Activated naive CD4-positive, alpha-beta T cell treated with anti-CD3 and anti-CD28 coated beads, Interleukin-2, amount 50 U/mL, for 16 hours (primary cell): Measurements from ENCODE around the gene SLC25A5.
A peak's percentile ranks its signal among the peaks of the same experiment; 100 is the strongest.
"Not testable (repeated sequence)": the region's sequence is repeated elsewhere in the genome, so short reads cannot be mapped to it uniquely, and the experiment has no call there.

Experiments used
- DNase-seq: peaks from one replicate; pipeline ENCODE4 v3.0.0-alpha.2; 2020

The SLC25A5 gene

DNA sequence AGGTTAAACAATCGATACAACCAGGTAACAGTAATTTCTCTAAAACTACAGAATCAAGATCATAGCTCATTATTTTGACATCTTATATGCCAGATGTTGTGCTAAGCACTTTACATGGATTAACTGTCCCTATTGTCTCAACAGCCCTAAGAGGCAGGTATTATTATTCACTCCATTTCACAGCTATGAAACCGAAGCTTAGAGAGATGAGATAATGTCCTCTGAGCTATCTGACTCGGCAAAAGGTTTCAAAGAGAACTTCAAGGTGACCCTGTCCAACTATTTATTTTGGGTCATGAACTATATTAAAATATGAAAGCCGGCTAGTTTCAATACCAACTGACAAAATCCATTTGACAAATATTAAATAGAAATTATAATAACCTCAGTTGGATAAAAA, 10.3 kb downstream of the SLC25A5 start:
- DNase-seq = no peak

DNA sequence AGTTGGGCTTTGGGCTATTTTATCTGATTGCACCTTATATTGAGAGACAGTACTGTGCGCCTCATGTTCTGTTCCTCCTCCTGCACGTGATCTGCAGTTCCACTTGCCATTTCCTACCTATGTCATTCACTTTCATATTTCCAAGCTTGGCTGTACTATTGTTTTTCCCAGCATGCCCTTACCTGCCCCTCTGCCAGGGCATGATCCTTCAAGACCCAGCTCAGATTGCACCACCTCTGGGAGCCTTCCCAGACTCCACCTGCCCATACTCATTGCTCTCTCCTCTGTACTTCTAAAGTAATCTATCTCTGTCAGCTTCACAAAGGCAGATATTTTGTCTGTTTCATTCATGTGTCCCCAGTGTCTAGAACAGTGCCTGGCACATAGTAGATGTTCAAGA, 11.6 kb downstream of the SLC25A5 start:
- no peak for DNase-seq

DNA sequence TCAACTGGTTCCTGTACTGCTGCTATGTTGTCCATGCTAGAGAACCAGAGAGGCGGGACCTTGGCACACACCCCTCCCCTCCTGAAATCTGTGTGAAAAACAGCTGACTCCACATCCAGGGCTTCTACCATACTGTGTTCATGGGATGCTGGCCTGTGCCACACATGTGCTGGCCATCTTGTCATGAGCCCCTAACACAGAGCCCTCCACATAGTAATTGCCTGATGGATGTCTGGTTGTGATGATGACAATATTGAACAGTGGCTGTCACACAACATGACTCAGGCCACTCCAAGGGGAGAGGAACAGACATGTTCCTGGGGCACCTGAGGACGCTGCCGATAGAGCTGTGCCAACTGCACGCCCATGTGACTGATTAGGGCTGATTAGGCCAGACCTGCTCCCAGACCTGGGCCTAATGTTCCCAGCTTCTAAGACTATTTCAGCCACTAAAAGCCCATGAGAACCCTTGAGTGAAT, 13.1 kb downstream of the SLC25A5 start:
- DNase-seq = no peak

DNA sequence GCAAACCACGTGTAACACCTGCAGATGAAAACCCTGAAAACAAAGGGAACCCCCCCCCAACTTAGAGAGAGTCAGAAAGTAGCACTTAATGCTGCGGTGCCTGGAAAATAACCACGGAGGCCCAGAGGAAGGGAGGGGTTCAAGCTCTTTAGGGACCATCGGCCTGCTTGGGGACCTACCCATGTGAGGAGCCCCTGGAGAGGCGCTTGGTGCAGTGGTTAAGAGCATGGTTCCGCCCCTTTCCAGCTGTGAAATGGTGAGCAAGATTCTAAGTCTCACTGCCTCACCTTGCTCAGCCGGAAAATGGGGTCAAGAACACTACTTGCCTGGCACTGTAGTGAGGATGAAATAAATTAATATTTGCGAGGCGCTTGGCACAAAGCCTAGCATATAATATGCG, 13.8 kb downstream of the SLC25A5 start:
- DNase-seq = no peak

DNA sequence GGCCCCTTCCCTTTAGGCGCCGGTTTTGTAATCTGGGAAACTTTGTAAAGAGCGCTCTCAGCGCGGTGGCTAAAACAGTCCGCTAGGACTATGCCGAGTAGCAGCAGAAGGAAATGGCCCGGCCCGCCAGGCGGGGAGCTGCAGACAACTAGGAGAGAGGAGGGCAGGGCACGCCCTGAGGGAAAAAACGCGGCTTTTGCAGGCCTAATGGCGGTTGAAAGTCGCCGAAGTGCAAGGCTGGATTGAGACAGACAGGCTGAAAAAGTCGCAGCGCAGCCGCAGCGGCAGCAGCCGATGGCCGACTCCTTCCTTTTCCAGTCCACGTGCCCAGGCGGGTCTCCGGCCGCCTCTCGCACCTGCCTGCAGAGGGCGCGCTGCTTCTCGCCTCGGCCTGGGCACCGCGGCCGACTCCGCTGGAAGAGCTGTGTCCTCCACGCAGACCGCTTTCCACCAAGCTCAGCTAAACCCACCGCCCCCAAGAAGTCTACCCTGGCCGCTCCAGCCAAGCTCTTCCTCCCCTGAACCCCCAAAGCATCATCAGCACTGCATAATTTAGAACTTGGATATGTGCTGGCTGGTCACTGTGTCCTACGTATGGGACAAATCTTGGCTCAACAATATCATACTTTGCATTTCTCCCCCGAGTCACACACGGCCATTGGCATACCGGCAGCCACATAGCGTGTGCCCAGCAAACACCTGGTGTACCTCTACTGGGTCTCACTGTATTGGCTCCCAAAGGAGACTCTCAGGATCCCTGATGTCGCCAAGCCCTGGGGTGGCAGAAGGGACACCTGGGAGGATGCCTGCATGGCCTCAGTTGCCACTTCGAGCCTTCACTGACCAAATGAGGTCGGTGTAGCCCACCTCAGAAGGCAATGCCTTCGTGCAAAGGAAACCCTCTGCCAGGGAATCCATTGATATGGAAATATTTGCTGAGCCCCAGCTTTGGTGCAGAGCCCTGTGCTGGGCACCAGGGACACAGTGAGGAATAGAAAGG, 14.5 kb downstream of the SLC25A5 start:
- DNase-seq = peak; percentile 66

DNA sequence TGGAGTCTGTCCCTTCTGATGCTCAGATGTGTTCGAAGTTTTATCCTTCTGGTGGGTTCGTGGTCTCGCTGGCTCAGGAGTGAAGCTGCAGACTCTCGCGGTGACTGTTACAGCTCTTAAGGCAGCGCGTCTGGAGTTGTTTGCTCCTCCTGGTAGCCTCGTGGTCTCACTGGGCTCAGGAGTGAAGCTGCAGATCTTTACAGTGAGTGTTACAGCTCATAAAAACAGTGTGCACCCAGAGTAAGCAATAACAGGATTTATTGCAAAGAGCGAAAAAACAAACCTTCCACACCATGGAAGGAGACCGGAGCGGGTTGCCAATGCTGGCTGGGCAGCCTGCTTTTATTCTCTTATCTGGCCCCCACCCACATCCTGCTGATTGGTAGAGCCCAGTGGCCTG, 18.5 kb downstream of the SLC25A5 start:
- no peak for DNase-seq

DNA sequence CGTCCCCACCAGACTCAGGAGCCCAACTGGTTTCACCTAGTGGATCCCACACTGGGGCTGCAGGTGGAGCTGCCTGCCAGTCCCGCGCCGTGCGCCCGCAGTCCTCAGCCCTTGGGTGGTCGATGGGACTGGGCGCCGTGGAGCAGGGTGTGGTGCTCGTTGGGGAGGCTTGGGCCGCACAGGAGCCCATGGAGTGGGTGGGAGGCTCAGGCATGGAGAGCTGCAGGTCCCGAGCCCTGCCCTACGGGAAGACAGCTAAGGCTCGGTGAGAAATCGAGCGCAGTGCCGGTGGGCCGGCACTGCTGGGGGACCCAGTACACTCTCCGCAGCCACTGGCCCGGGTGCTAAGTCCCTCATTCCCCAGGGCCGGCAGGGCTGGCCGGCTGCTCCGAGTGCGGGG, 19.5 kb downstream of the SLC25A5 start:
- DNase-seq = not testable (repeated sequence)

DNA sequence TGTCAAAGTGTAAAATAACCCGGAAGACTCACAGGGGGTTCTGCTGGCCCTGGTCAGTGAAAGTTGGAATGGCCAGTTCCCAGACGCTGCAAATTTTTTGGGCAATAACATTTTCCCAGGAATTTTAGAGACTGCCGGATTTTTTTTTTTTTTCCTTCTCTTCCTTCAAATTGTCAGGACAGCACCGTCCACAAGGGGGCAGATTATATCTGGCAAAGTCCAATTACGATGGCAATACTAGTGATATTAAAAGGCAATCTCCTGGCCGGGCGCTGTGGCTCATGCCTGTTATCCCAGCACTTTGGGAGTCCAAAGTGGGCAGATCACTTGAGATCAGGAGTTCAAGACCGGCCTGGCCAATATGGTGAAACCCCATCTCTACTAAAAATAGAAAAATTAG, 20.5 kb downstream of the SLC25A5 start:
- peak; percentile 29 for DNase-seq

DNA sequence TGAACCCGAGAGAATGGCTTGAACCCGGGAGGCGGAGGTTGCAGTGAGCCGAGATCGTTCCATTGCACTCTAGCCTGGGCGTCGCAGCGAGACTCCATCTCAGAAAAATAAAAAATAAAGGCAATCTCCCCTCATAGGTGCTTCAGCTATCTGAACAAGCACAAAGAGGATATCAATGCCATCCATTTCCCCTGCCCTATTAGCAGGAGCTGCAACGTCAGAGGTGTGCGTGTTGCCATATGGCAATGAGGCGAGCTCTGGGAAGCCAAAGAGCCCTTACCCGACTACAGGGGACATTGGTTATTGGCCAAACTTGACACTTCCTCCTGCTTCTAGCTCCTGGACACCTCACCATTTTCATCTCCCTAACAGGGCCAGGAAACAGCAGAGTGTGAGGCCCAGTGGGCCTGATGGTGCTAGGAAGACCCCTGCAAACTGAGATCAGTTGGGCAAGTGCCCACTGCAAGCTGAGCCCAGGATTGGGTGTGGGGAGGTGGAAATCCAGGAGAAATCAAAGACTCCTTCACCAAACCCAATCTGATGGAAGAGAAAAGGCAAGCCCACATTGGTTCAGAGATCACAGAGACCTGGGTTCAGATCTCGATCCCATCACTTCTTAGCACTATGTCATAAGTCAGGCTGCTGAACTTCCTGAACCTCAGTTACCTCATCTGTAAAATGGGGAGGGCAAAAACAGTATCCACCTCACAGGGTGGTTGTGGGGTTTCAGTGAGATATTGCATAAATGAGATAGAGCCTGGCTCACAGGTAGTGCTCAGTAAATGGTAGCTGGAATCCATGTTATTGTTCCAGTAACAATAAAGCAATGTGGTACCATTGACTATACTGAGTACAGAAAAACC, 21.2 kb downstream of the SLC25A5 start:
- DNase-seq = no peak

DNA sequence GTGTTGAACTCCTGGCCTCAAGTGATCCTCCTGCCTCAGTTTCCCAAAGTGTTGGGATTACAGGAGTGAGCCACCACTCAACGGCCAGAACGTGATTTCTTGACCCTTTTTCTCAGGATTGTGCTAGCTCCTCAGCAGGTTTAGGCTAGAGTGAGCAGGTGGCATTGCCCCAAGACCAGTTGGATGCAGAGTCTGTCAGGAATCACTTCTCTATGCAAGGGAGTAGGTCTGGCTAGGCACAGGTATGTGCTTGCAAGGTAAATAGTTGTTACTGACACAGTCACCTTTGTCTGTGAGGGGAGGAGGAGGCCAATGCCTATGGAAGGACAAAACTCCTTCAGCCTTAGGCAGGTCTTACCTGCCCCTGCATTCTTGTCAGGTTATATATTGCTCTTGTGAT, 24.2 kb downstream of the SLC25A5 start:
- DNase-seq = no peak

DNA sequence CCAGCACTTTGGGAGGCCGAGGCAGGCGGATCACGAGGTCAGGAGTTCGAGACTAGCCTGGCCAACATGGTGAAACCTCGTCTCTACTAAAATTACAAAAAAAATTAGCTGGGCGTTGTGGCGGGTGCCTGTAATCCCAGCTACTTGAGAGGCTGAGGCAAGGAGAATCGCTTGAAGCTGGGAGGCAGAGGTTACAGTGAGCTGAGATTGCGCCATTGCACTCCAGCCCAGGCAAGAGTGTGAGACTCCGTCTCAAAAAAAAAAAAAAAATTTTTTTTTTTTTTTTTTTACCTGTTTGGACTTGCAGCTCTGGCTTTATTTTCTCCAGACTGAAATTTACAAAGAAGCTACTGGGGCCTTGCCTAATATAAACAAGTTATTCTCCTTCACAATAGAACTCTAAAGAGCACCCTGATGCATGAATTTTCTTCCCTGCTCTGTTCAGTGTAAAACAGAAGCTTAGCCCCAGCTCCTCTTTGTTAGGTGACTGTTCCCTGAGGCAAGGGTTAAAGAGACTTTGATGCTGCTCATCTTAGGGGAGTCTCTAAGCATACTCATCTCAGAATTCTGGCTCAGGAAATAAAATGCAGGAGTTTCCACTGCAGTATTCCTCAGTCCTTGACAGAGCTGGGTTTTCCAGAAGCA, 25.7 kb downstream of the SLC25A5 start:
- not testable (repeated sequence) for DNase-seq

DNA sequence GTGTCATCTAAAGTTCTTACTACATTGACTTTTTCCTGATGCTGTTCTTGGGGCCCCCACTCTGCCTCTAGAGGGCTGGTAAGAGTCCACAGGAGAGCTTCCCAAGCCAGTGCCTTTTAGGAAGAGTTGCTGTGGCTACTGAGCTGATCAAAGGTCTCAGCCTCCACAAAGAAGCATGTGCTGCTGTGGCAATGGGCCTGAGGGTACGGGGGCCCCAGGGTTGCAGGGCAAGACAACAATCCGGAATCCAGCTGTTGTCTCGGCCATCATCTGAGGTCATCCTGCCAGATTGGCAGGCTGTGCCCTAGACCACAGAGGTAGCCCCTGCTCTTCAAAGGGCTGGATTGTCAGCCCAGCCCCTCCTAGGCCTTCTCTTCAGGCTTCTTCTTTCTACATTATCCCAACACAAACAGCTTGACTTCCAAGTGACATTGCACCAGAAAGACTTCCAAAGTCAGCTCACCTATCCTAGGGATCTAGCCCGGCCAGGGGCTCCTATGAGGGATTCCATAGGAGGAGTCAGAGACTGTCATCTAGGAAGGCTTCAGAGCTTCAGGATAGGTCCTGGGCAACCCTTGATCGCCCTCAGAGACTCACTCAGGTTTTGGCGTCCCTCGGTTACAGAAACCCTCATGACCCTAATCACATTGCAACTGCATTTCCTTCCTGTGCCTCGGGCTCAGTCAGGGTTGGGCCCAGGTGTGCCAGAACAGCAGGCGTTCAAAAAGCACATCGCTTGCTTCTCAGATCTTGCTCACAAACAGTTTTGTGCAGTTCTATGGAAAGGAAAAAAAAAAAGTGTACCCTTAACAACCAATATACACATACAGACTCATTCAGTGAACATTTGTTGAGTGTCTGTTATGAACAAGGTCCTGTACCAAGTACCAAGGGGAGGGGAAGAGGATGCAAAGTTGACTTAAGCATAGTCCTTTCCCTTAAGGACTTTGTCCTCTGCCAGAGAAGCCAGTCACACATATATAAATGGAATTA, 27.8 kb downstream of the SLC25A5 start:
- DNase-seq = no peak

DNA sequence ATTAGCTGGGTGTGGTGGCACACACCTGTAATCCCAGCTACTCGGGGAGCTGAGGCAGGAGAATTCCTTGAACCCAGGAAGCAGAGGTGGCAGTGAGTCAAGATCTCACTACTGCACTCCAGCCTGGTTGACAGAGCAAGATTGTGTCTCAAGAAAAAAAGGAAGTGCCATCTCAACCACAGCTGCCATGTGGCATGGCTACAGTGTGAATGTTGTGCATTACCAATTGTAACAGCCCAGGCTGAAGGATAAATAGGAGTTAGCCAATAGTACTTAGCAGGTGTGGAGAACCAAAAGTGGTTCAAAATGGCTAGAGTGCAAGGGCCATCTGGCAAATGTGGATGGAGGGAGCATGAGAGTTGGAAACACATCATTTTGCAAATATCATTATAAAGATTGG, 28.9 kb downstream of the SLC25A5 start:
- no peak for DNase-seq

DNA sequence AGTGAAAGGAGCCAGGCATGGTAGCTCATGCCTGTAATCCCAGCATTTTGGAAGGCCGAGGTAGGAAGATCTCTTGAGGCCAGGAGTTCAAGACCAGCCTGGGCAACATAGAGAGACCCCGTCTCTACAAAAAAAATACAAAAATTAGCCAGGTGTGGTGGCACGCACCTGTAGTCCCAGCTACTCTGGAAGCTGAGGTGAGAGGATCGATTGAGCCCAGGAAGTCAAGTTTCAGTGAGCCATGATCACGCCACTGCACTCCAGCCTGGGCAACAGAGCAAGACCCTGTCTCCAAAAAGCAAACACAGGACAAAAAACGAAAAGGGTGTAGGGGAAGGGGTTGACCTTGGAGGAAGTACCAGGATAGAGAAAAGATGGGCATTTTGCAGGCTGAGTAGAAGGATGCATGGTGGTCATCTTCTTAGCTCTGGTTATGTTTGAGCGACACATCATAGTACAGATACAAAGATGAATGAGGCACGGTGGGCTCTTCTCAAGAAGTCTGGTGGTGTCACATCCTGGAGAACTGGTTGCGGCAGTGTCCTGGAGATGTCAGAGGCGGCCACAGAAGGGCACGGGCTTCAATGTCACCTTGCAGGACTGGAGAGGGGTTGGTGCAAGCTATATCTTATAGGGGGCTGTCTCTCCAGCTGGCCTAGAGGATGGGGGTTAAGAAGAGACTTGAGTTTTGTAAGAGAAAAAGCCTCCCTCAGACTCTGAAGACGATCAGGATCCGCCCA, 32.0 kb downstream of the SLC25A5 start:
- no peak for DNase-seq

DNA sequence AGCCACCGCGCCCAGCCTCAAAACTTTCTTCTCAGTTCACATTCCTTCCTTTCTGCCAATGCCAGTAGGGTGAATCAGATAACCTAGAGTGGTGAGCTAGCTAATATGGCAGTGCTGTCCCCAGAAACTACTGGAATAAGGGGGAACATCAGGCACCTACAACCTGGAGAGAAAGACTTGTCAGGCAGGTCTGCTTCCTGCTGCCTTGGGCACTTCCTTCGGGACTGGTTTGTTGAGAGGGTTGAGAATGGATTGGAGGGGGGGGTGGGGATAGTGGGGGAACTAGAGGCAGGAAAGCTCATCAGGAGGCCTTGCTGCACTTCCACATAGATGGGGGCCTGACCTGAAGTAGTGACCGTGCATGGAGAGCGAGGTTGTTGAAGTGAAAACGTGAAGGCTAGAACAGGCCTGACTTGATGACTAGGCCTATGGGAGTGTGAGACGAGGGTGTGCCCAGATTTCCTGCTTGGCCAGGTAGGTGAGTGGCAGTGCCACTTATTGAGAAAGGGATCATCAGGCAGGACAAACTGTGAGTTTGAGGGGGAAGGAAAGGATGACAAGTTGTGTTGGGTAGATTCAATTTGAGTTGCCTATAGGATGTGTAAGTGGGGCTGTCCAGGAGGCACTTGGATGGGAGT, 33.4 kb downstream of the SLC25A5 start:
- DNase-seq = no peak

DNA sequence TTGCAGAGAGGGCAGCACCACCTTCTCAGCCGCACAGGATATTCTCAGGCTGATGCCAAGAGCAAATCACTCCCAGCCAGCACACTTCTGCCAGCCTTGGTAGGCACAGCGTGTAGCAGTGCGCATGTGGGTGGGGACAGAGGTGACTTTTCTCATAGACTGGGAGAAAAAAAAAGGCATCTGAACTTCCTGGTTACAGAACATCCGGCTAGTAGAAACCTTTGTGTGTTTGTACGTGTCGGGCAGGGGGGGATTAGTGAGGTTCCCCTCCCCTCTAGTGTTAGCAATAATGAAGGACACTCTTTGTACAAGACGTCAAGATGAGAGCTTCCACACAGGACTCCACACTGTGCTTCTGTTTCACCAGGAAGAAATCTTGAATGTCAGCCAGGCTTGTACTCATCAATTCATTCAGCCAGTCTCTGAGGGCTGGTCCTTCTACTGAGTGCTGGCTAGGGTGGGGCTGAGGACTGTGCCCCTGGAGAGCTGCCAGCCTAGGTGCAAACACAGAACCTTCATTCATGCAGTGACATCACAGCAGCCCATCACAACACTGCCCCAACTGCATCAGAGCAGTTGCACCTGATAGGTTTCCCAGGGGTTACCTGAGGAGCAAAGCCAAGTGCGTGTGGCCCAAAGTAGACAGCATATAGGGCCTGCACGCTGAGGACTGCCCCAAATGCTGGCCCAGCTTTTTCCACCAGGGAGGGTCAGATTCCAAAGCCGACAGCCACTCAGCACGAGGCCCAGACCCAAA, 34.7 kb downstream of the SLC25A5 start:
- DNase-seq = peak; percentile 23

DNA sequence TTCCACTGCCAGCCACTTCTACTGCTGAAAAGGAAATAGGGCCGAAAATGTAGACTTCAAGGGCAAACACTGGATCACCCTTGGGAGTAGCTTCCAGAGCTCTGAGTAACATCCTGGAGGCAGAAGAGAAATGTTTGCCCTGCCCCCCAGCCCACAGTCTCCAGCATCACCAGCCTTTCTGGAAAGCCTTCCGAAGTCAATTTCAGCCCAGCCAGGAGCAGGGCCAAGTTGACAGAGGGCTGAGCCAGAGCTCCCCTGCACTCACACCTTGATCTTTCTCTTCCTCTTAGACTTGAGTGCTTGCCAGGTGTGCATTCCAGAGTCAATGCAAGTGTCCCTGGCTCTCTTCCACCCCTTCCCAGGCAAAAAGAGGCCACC, 35.2 kb downstream of the SLC25A5 start:
- no peak for DNase-seq

DNA sequence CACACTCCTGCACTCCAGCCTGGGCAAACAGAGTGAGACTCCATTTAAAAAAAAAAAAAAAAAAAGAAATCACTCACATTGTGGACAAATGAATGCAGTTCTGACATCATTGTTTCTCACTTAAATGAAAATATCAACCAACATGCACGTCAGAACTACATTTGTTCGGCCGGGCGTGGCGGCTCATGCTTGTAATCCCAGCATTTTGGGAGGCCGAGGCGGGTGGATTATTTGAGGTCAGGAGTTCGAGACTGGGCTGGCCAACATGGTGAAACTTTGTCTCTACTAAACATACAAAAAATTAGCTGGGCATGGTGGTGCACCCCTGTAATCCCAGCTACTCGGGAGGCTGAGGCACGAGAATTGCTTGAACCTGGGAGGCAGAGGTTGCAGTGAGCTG, 36.9 kb downstream of the SLC25A5 start:
- DNase-seq = not testable (repeated sequence)

DNA sequence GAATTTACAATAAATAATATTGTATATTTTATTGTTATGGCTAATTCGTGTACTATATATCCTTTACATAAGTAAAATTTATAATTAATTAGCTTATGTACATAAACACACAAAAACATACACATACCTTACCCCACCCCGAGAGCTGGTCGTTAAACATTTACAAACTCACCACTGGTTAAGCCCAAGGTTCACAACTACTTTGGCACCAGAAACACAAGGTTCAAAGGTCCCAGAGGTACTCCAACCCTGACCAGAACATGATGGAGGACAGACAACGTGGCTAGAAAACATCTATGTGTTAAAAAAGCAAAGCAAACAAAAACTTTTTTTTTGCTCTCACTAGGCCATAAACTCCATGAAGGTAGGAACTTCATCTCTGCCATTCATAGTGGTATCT, 37.7 kb downstream of the SLC25A5 start:
- DNase-seq = no peak

DNA sequence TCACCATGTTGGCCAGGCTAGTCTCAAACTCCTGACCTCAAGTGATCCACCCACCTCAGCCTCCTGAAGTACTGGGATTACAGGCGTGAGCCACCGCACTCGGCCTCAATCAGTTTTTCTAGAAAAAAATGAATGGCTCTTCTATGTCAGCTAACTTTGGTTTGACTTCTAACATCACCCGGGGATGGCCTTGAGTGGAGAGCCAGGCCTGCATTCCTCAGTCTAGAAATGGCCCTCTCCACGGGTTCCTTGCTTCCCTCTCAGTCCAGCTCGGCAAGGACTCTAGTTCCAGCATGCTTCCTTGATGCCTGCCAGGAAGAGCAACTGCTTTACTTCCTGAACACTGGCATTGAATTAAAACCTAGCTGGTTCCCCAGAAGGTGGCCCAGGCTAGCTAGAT, 39.0 kb downstream of the SLC25A5 start:
- DNase-seq = no peak
